Ishikawa (cell line): ENCODE data around the gene SGPP1.

Source experiments
- CEBPB ChIP-seq: IDR thresholded peaks from 2 replicates; pipeline ENCODE4 v1.6.1; 2012
- CREB1 ChIP-seq: IDR thresholded peaks from 2 replicates; pipeline ENCODE4 v1.6.1; 2012; ENCODE audit warnings: low read depth
- EGR1 ChIP-seq: IDR thresholded peaks from 2 replicates; pipeline ENCODE4 v1.6.1; 2012
- EP300 ChIP-seq: IDR thresholded peaks from 2 replicates; pipeline ENCODE4 v1.6.1; 2012; ENCODE audit warnings: borderline replicate concordance
- FOXM1 ChIP-seq: IDR thresholded peaks from 2 replicates; pipeline ENCODE4 v1.6.1; 2012; ENCODE audit warnings: low read depth, borderline replicate concordance
- NFIC ChIP-seq: IDR thresholded peaks from 2 replicates; pipeline ENCODE4 v1.6.1; 2012
- RAD21 ChIP-seq: IDR thresholded peaks from 2 replicates; pipeline ENCODE4 v1.6.1; 2012; ENCODE audit warnings: low read depth
- TAF1 ChIP-seq: IDR thresholded peaks from 2 replicates; pipeline ENCODE4 v1.6.1; 2012; ENCODE audit warnings: low read depth, mild to moderate bottlenecking
- TCF12 ChIP-seq: IDR thresholded peaks from 2 replicates; pipeline ENCODE4 v1.6.1; 2012; ENCODE audit warnings: low read depth
- TEAD4 ChIP-seq: IDR thresholded peaks from 2 replicates; pipeline ENCODE4 v1.6.1; 2012
- YY1 ChIP-seq: IDR thresholded peaks from 2 replicates; pipeline ENCODE4 v1.6.1; 2012; ENCODE audit warnings: low read depth
- ZBTB7A ChIP-seq: IDR thresholded peaks from 2 replicates; pipeline ENCODE4 v1.6.1; 2012; ENCODE audit warnings: low read depth
- TF ChIP-seq, protein P1 (sequence below): IDR thresholded peaks from 2 replicates; pipeline ENCODE4 v1.6.1; 2012
- TF ChIP-seq, protein P2 (sequence below): IDR thresholded peaks from 2 replicates; pipeline ENCODE4 v1.6.1; 2012; ENCODE audit warnings: low read depth, mild to moderate bottlenecking
- TF ChIP-seq, protein P3 (sequence below): IDR thresholded peaks from 2 replicates; pipeline ENCODE4 v1.6.1; 2012

The SGPP1 gene

GRCh38 chr14:63727231-63727735 lies 582 bp downstream of the SGPP1 start:
- TF ChIP-seq YY1: 0 out of 2 replicates have a peak, but pooled peaks have one; percentile 30
- TF ChIP-seq, protein P1, sequence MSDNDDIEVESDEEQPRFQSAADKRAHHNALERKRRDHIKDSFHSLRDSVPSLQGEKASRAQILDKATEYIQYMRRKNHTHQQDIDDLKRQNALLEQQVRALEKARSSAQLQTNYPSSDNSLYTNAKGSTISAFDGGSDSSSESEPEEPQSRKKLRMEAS: no peak

DNA sequence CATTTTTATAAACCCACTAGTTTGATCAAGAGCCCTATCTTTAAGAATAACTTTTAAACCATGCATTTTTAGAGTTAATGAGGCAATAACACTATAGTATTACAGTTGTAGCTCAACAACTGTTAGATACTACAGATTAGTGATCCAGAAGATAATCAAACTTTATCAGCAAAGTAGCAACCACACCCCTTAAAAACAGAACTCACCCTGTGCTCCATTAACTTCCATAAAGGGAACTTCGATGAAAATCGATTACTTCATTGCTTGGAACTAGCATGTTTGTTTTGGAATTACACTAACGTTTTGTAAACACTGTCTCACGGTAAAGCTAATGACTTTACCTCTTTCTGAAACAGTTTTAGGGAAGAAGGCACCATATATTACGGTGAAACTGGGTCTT lies 1.4 kb downstream of the SGPP1 start:
- TF ChIP-seq, protein P1: no peak
- no peak for TF ChIP-seq ZBTB7A
- no peak for TF ChIP-seq YY1

GRCh38 chr14:63725786-63726460 lies 1.9 kb downstream of the SGPP1 start:
- TF ChIP-seq NFIC: no peak
- TF ChIP-seq TAF1: no peak
- TF ChIP-seq TEAD4: no peak
- TF ChIP-seq FOXM1: no peak
- TF ChIP-seq ZBTB7A: no peak
- no peak for TF ChIP-seq EP300
- TF ChIP-seq, protein P2, sequence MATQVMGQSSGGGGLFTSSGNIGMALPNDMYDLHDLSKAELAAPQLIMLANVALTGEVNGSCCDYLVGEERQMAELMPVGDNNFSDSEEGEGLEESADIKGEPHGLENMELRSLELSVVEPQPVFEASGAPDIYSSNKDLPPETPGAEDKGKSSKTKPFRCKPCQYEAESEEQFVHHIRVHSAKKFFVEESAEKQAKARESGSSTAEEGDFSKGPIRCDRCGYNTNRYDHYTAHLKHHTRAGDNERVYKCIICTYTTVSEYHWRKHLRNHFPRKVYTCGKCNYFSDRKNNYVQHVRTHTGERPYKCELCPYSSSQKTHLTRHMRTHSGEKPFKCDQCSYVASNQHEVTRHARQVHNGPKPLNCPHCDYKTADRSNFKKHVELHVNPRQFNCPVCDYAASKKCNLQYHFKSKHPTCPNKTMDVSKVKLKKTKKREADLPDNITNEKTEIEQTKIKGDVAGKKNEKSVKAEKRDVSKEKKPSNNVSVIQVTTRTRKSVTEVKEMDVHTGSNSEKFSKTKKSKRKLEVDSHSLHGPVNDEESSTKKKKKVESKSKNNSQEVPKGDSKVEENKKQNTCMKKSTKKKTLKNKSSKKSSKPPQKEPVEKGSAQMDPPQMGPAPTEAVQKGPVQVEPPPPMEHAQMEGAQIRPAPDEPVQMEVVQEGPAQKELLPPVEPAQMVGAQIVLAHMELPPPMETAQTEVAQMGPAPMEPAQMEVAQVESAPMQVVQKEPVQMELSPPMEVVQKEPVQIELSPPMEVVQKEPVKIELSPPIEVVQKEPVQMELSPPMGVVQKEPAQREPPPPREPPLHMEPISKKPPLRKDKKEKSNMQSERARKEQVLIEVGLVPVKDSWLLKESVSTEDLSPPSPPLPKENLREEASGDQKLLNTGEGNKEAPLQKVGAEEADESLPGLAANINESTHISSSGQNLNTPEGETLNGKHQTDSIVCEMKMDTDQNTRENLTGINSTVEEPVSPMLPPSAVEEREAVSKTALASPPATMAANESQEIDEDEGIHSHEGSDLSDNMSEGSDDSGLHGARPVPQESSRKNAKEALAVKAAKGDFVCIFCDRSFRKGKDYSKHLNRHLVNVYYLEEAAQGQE: no peak
- no peak for TF ChIP-seq CEBPB
- TF ChIP-seq EGR1: no peak
- no peak for TF ChIP-seq TCF12
- no peak for TF ChIP-seq YY1
- TF ChIP-seq, protein P3, sequence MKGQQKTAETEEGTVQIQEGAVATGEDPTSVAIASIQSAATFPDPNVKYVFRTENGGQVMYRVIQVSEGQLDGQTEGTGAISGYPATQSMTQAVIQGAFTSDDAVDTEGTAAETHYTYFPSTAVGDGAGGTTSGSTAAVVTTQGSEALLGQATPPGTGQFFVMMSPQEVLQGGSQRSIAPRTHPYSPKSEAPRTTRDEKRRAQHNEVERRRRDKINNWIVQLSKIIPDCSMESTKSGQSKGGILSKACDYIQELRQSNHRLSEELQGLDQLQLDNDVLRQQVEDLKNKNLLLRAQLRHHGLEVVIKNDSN: no peak
- TF ChIP-seq, protein P1: no peak
- no peak for TF ChIP-seq CREB1
- no peak for TF ChIP-seq RAD21

DNA sequence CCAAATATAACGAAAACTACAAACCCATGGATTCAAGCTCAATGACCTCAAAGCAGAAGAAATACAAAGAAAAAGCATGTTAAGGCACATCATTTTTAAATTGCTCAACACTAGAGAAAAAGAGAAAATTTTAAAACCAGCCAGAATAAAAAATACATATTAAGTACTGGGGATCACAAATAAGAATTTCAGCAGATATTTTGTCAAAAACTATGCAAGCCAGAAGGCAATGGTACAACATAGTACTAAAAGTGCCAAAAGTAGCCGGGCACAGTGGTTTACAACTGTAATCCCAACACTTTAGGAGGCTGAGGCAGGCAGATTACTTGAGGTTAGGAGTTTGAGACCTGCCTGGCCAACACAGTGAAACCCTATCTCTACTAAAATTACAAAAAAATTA lies 10.2 kb downstream of the SGPP1 start:
- TF ChIP-seq, protein P3: 0 out of 2 replicates have a peak, but pooled peaks have one; percentile 34
- no peak for TF ChIP-seq EGR1

DNA sequence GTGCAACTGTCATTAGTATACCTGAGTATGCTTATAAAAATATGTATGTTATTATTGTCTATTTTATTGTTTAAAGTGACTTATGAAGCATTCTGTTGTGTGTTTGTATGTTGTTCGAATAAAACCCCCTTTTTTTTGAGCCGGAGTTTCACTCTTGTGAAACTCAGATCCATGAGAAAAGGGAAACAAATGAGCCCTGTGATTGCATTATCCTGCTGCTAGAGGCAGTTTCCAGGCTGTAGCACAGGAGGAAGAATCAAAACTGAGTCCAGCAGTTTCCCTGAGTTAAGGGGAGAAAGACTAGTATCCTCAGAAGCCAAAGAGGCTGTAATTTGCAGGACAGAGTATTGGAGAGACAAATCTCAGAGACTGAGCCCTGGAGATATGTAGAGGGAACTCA lies 12.5 kb downstream of the SGPP1 start:
- no peak for TF ChIP-seq TCF12
- no peak for TF ChIP-seq EGR1
- TF ChIP-seq CREB1: no peak
- no peak for TF ChIP-seq CEBPB
- TF ChIP-seq EP300: no peak
- no peak for TF ChIP-seq YY1
- no peak for TF ChIP-seq TAF1
- TF ChIP-seq, protein P2: no peak
- TF ChIP-seq, protein P3: no peak
- TF ChIP-seq RAD21: no peak
- no peak for TF ChIP-seq ZBTB7A
- TF ChIP-seq, protein P1: no peak
- TF ChIP-seq FOXM1: no peak
- TF ChIP-seq NFIC: no peak
- no peak for TF ChIP-seq TEAD4

DNA sequence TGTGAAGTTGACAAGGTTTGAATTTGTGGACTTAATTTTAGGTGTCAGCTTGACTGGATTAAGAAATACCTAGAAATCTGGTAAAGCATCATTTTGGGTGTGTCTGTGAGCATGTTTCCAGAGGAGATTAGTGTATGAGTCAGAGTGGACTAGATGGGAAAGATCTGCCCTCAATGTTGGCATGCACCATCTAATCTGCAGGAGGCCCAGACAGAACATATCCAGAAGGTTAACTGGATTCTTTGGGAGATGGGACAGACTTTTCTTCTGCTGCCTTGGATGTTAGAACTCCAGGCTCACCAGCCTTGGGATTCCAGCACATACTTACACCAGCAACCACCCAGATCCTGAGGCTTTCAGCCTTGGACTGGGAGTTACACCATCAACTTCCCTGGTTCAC lies 14.1 kb downstream of the SGPP1 start:
- no peak for TF ChIP-seq NFIC
- no peak for TF ChIP-seq RAD21
- TF ChIP-seq EP300: no peak
- TF ChIP-seq TAF1: no peak
- no peak for TF ChIP-seq CEBPB
